Kidney (tissue), 14 donors: Measurements from ENCODE around the gene HMX2. TPM values are rescaled to one million over a fixed set of nuclear protein-coding genes. Genes with fewer than 3 reads are reported as not detected.

Experiments used
- DNase-seq, 5 donors: peaks; one replicate each; pipeline ENCODE4 v3.0.0-alpha.2; 2013 to 2020
- FAIRE-seq: peaks from 2 replicates; lab custom pipeline; 2012; peaks lifted over from hg19 to GRCh38; lab: Jason Lieb, UNC
- H3K27ac ChIP-seq, 2 donors: one replicate each; pipeline ENCODE4 v1.7.0; 2013; ENCODE audit warnings: low read depth in 2 of 2, low read length in 2 of 2, inconsistent platforms in 1 of 2
- H3K27me3 ChIP-seq: one replicate; pipeline ENCODE4 v1.7.1; 2013; ENCODE audit warnings: low read length, inconsistent platforms; ENCODE audit not compliant: control insufficient read depth, insufficient read depth
- H3K36me3 ChIP-seq, 3 donors: one replicate each; pipeline versions ENCODE4 v1.7.0 to v1.7.1; 2013; ENCODE audit warnings: low read length in 3 of 3, control low read depth in 1 of 3, inconsistent platforms in 1 of 3; ENCODE audit not compliant: insufficient read depth in 3 of 3, control insufficient read depth in 2 of 3
- H3K4me1 ChIP-seq, 3 donors: one replicate each; pipeline versions ENCODE4 v1.7.0 to v1.7.1; 2013; ENCODE audit warnings: low read length in 3 of 3, inconsistent platforms in 1 of 3, low read depth in 1 of 3; ENCODE audit not compliant: control insufficient read depth in 2 of 3, insufficient read depth in 2 of 3
- H3K4me3 ChIP-seq, 3 donors: one replicate each; pipeline versions ENCODE4 v1.7.0 to v1.8.1; 2013; ENCODE audit warnings: low read length in 3 of 3, control low read depth in 1 of 3, inconsistent platforms in 1 of 3
- H3K9ac ChIP-seq, 3 donors: one replicate each; pipeline versions ENCODE4 v1.7.0 to v1.7.1; 2013; ENCODE audit warnings: low read length in 3 of 3, control low read depth in 1 of 3, inconsistent platforms in 1 of 3
- H3K9me3 ChIP-seq, 3 donors: one replicate each; pipeline versions ENCODE4 v1.7.0 to v1.7.1; 2013; ENCODE audit warnings: low read length in 3 of 3, control low read depth in 1 of 3, inconsistent platforms in 1 of 3; ENCODE audit not compliant: control insufficient read depth in 2 of 3, insufficient read depth in 1 of 3
- intact Hi-C: fragments of 100-400 bp; cut with DNase I; formaldehyde crosslinking; loops from one replicate; pipeline ENCODE4 v1.11.1; 2022
- polyA plus RNA-seq: library from polyadenylated mRNA; stranded (reverse); fragments of 350-450 nt; fragmentation: Illumina TruSeq; extraction: RNeasy Lipid Tissue Mini Kit (QIAGEN cat#74804); gene quantifications from one replicate; pipeline ENCODE4 v1.2.3, GENCODE V29; 2014; ENCODE audit warnings: low read depth, low replicate concordance; ENCODE audit not compliant: insufficient read depth
- total RNA-seq: library from RNA; stranded (reverse); fragmentation: NEBNext Ultra II Directional; extraction: Animal tissue kit (Norgen Biotek cat#: 25700); gene quantifications from one replicate; pipeline ENCODE4 v1.2.1, GENCODE V29; 2021
- TF ChIP-seq, protein P1 (sequence below): IDR thresholded peaks from 3 replicates; pipeline ENCODE4 v1.5.1; 2012; ENCODE audit warnings: mild to moderate bottlenecking, moderate library complexity, borderline replicate concordance; ENCODE audit not compliant: insufficient read depth; ENCODE audit errors: extremely low read depth
- donor health status: control.
- donor health status: control.
- donor health status: control.
- donor health status: control.
- donor health status: control.
- donor health status: DM: yes; HTN: yes; CAD: no.
- donor health status: Normal renal cell carcinoma (clear cell type).

The HMX2 gene
- total and polyA plus RNA-seq, 2 donors from 2014 or later = 0.25 to 4.0 TPM

DNA sequence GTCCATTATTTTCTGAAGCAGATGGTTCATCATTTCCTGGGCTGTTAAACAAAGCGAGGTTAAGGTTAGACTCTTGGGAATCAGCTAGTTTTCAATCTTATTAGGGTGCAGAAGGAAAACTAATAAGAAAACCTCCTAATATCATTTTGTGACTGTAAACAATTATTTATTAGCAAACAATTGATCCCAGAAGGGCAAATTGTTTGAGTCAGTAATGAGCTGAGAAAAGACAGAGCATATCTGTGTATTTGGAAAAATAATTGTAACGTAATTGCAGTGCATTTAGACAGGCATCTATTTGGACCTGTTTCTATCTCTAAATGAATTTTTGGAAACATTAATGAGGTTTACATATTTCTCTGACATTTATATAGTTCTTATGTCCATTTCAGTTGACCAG lies 16.4 kb downstream of the HMX2 start:
- FAIRE-seq (no peak), DNase-seq (no peak)
- H3K4me3 ChIP-seq = no peak overlapping the region
- TF ChIP-seq, protein P1, sequence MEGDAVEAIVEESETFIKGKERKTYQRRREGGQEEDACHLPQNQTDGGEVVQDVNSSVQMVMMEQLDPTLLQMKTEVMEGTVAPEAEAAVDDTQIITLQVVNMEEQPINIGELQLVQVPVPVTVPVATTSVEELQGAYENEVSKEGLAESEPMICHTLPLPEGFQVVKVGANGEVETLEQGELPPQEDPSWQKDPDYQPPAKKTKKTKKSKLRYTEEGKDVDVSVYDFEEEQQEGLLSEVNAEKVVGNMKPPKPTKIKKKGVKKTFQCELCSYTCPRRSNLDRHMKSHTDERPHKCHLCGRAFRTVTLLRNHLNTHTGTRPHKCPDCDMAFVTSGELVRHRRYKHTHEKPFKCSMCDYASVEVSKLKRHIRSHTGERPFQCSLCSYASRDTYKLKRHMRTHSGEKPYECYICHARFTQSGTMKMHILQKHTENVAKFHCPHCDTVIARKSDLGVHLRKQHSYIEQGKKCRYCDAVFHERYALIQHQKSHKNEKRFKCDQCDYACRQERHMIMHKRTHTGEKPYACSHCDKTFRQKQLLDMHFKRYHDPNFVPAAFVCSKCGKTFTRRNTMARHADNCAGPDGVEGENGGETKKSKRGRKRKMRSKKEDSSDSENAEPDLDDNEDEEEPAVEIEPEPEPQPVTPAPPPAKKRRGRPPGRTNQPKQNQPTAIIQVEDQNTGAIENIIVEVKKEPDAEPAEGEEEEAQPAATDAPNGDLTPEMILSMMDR = no peak
- no peaks in the 10 kb centered on the region for H3K4me1 ChIP-seq
- no peak overlapping the region for H3K9ac ChIP-seq
- H3K36me3 ChIP-seq = peaks cover 5 to 21% (median 19%) of the 10 kb centered on the region in 3 donors
- no peak overlapping the region for H3K27ac ChIP-seq
- H3K27me3 ChIP-seq = no peaks in the 10 kb centered on the region
- H3K9me3 ChIP-seq = no peaks in the 10 kb centered on the region
- intact Hi-C loops = no loop called here

GRCh38 chr10:123165445-123166072 lies 17.6 kb downstream of the HMX2 start:
- intact Hi-C loops = no loop called here
- no peak overlapping the region for H3K9ac ChIP-seq
- peaks cover 5 to 21% (median 19%) of the 10 kb centered on the region in 3 donors for H3K36me3 ChIP-seq
- TF ChIP-seq, protein P1 = no peak
- H3K27ac ChIP-seq = no peak overlapping the region
- no peaks in the 10 kb centered on the region for H3K9me3 ChIP-seq
- FAIRE-seq (no peak), DNase-seq (no peak)
- H3K4me3 ChIP-seq = no peak overlapping the region
- H3K27me3 ChIP-seq = no peaks in the 10 kb centered on the region
- no peaks in the 10 kb centered on the region for H3K4me1 ChIP-seq

DNA sequence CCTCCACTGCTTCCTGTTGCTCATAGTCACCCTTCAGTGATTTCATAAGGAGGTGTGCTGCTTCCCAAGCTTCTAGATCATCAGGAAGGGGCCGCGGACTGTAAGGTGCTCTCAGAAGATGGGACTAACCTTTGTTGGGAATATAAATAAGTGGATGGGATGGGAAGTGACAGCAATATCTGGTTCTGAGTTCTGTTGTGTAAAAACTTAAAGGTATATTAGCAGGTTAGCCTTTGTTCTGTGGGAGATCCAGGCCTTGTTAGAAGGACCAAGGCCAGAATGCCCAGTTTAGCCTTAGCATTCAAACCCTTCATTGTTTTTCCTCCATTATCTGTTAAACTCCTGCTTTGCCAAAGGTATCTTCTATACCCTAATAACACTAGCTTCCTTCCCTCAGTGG lies 18.7 kb downstream of the HMX2 start:
- H3K27ac ChIP-seq = no peak overlapping the region
- no peaks in the 10 kb centered on the region for H3K4me1 ChIP-seq
- intact Hi-C loops = no loop called here
- H3K36me3 ChIP-seq = peaks cover 5 to 21% (median 19%) of the 10 kb centered on the region in 3 donors
- H3K9ac ChIP-seq = no peak overlapping the region
- H3K27me3 ChIP-seq = no peaks in the 10 kb centered on the region
- DNase-seq = no peak
- H3K4me3 ChIP-seq = no peak overlapping the region
- TF ChIP-seq, protein P1 = no peak
- FAIRE-seq = no peak
- H3K9me3 ChIP-seq = no peaks in the 10 kb centered on the region
